HepG2 (cell line): Measurements from ENCODE around the gene HOXD3. TPM values are rescaled to one million over a fixed set of nuclear protein-coding genes. Genes with fewer than 3 reads are reported as not detected.

ENCODE experiments used
- GATAD1 ChIP-seq: IDR thresholded peaks from 2 replicates; pipeline ENCODE4 v1.6.1; 2016; ENCODE audit warnings: missing genetic modification reagents, missing compliant biosample characterization
- IRF2 ChIP-seq: IDR thresholded peaks from 2 replicates; pipeline ENCODE4 v1.6.1; 2018; ENCODE audit warnings: missing genetic modification reagents, missing compliant biosample characterization
- NFATC3 ChIP-seq: sonication (generic); formaldehyde crosslinking; IDR thresholded peaks from 2 replicates; pipeline ENCODE4 v1.5.1; 2020; ENCODE audit warnings: mild to moderate bottlenecking, missing genetic modification reagents
- PPARG ChIP-seq: conservative IDR thresholded peaks from 2 replicates; pipeline ENCODE4 v1.6.1; 2016; ENCODE audit warnings: missing biosample characterization, missing genetic modification reagents
- REPIN1 ChIP-seq: sonication (generic); formaldehyde crosslinking; IDR thresholded peaks from 2 replicates; pipeline ENCODE4 v1.8.0; 2022; ENCODE audit warnings: missing genetic modification reagents, low read depth, mild to moderate bottlenecking, borderline replicate concordance
- RFX1 ChIP-seq: fragments of 450-650 bp; IDR thresholded peaks from 2 replicates; pipeline ENCODE4 v1.6.1; 2017
- SAP130 ChIP-seq: IDR thresholded peaks from 2 replicates; pipeline ENCODE4 v1.6.1; 2016; ENCODE audit warnings: low read depth
- SUZ12 ChIP-seq: fragments of 150-350 bp; IDR thresholded peaks from 2 replicates; pipeline ENCODE4 v1.6.1; 2014; ENCODE audit warnings: low read depth, low read length
- ZFP36L2 ChIP-seq: sonication (generic); formaldehyde crosslinking; IDR thresholded peaks from 2 replicates; pipeline ENCODE4 v1.4.0; 2020; ENCODE audit warnings: missing genetic modification reagents
- ZNF143 ChIP-seq: sonication (generic); formaldehyde crosslinking; IDR thresholded peaks from 2 replicates; pipeline ENCODE4 v1.4.0; 2020; ENCODE audit warnings: missing genetic modification reagents
- ZNF839 ChIP-seq: sonication (generic); formaldehyde crosslinking; IDR thresholded peaks from 2 replicates; pipeline ENCODE4 v1.4.0; 2020; ENCODE audit warnings: missing genetic modification reagents, mild to moderate bottlenecking, borderline replicate concordance
- ZNF891 ChIP-seq: sonication (generic); formaldehyde crosslinking; IDR thresholded peaks from 2 replicates; pipeline ENCODE4 v1.5.0; 2020; ENCODE audit warnings: mild to moderate bottlenecking, missing genetic modification reagents
- polyA plus RNA-seq, 8 experiments: library from polyadenylated mRNA; depleted of rRNA in 3 of 8; stranded (reverse) in 7 of 8; unstranded in 1 of 8; fragments of >200 nt; fragmentation: Illumina TruSeq in 4 of 8; extraction: Trizol in 4 of 8; gene quantifications; 2 replicates each; pipeline versions ENCODE4 v1.2.1 to v1.2.3, GENCODE V29; 2011 to 2016; ENCODE audit warnings: low read depth in 4 of 8, missing spikeins in 1 of 8, mixed read lengths in 1 of 8; ENCODE audit not compliant: insufficient read depth in 1 of 8
- total RNA-seq, 5 experiments: library from RNA; depleted of rRNA; stranded (reverse); fragments of >200 nt; fragmentation: Illumina TruSeq; extraction: Trizol; gene quantifications; 2 replicates each; pipeline ENCODE4 v1.2.3, GENCODE V29; 2016; ENCODE audit warnings: low read depth in 1 of 5
- TF ChIP-seq, protein P1 (sequence below): sonication (generic); formaldehyde crosslinking; IDR thresholded peaks from 2 replicates; pipeline ENCODE4 v1.4.0; 2020; ENCODE audit warnings: missing genetic modification reagents
- TF ChIP-seq, protein P2 (sequence below), 2 experiments: sonication (generic) in 1 of 2; formaldehyde crosslinking in 1 of 2; IDR thresholded peaks; 2 replicates each; pipeline versions ENCODE4 v1.5.1 to v1.6.1; 2011 to 2020; ENCODE audit warnings: borderline replicate concordance in 1 of 2, low read depth in 1 of 2, low read length in 1 of 2, mild to moderate bottlenecking in 1 of 2, missing genetic modification reagents in 1 of 2, moderate library complexity in 1 of 2
- TF ChIP-seq, protein P3 (sequence below): sonication (generic); formaldehyde crosslinking; IDR thresholded peaks from 2 replicates; pipeline ENCODE4 v1.5.0; 2020; ENCODE audit warnings: mild to moderate bottlenecking, missing genetic modification reagents
- TF ChIP-seq, protein P4 (sequence below): sonication (generic); formaldehyde crosslinking; IDR thresholded peaks from 2 replicates; pipeline ENCODE4 v1.4.0; 2020; ENCODE audit warnings: mild to moderate bottlenecking, missing genetic modification reagents, borderline replicate concordance
- TF ChIP-seq, protein P5 (sequence below): IDR thresholded peaks from 2 replicates; pipeline ENCODE4 v1.6.1; 2016; ENCODE audit warnings: low read depth, borderline replicate concordance
- TF ChIP-seq, protein P6 (sequence below): IDR thresholded peaks from 2 replicates; pipeline ENCODE4 v1.6.1; 2016; ENCODE audit warnings: missing compliant biosample characterization, missing genetic modification reagents, borderline replicate concordance

HOXD3 gene
- total and polyA plus RNA-seq, 2 of the 13 experiments (the other 11 are each of a cell fraction or from before 2014, with no cell fraction given), result 0.05 to 0.09 TPM

DNA sequence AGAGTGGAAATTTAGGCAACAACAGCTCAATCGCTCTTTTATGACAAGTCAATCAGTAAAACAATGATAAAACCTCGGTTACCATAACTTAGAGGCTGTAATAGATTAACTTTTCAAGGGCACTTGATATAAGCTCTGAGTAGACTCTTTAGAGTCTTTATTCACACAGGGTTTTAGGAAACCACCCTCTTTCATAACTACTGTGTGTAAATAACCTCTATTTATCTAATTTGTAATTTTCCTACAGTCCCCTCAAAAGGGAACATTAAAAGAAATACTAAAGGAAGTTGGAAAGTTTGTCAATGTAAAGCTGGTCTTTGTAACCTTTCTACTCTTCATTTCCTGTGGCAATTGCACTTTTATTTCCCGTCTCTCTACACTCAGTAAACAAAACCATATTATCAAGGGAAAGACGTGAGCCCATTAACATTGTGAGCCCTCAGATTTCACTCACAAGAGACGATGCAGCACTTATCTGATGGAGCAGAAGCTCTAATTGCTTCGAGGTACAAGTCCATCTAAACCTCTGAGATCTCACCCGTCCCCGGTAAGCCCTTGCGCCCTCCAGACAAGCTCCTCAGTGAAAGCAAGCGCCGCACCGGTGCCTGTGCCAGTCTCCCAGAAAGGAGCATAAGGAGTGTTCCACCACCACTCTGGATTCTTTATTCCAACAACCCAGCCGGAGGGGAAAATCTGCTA lies 30.2 kb downstream of the HOXD3 start (continued):
- TF ChIP-seq ZNF891 (CRISPR knock-in tag), result no peak
- TF ChIP-seq REPIN1 (CRISPR knock-in tag), result peak; percentile 59; the same call in 1 of the 2 replicates
- TF ChIP-seq IRF2, result no peak
- TF ChIP-seq, protein P1, sequence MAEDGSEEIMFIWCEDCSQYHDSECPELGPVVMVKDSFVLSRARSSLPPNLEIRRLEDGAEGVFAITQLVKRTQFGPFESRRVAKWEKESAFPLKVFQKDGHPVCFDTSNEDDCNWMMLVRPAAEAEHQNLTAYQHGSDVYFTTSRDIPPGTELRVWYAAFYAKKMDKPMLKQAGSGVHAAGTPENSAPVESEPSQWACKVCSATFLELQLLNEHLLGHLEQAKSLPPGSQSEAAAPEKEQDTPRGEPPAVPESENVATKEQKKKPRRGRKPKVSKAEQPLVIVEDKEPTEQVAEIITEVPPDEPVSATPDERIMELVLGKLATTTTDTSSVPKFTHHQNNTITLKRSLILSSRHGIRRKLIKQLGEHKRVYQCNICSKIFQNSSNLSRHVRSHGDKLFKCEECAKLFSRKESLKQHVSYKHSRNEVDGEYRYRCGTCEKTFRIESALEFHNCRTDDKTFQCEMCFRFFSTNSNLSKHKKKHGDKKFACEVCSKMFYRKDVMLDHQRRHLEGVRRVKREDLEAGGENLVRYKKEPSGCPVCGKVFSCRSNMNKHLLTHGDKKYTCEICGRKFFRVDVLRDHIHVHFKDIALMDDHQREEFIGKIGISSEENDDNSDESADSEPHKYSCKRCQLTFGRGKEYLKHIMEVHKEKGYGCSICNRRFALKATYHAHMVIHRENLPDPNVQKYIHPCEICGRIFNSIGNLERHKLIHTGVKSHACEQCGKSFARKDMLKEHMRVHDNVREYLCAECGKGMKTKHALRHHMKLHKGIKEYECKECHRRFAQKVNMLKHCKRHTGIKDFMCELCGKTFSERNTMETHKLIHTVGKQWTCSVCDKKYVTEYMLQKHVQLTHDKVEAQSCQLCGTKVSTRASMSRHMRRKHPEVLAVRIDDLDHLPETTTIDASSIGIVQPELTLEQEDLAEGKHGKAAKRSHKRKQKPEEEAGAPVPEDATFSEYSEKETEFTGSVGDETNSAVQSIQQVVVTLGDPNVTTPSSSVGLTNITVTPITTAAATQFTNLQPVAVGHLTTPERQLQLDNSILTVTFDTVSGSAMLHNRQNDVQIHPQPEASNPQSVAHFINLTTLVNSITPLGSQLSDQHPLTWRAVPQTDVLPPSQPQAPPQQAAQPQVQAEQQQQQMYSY (CRISPR knock-in tag), result no peak; the same call in 1 of the 2 replicates
- TF ChIP-seq, protein P2, sequence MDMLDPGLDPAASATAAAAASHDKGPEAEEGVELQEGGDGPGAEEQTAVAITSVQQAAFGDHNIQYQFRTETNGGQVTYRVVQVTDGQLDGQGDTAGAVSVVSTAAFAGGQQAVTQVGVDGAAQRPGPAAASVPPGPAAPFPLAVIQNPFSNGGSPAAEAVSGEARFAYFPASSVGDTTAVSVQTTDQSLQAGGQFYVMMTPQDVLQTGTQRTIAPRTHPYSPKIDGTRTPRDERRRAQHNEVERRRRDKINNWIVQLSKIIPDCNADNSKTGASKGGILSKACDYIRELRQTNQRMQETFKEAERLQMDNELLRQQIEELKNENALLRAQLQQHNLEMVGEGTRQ (IDR thresholded peaks at IDR 0.05; ENCODE audit: low read depth, low read length), result no peak
- TF ChIP-seq, protein P2 (CRISPR knock-in tag; IDR thresholded peaks at IDR 0.05; ENCODE audit: borderline replicate concordance), result no peak
- TF ChIP-seq SUZ12, result no peak
- TF ChIP-seq, protein P3, sequence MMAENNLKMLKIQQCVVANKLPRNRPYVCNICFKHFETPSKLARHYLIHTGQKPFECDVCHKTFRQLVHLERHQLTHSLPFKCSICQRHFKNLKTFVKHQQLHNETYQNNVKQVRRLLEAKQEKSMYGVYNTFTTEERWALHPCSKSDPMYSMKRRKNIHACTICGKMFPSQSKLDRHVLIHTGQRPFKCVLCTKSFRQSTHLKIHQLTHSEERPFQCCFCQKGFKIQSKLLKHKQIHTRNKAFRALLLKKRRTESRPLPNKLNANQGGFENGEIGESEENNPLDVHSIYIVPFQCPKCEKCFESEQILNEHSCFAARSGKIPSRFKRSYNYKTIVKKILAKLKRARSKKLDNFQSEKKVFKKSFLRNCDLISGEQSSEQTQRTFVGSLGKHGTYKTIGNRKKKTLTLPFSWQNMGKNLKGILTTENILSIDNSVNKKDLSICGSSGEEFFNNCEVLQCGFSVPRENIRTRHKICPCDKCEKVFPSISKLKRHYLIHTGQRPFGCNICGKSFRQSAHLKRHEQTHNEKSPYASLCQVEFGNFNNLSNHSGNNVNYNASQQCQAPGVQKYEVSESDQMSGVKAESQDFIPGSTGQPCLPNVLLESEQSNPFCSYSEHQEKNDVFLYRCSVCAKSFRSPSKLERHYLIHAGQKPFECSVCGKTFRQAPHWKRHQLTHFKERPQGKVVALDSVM, result no peak
- TF ChIP-seq NFATC3, result no peak
- TF ChIP-seq, protein P4, sequence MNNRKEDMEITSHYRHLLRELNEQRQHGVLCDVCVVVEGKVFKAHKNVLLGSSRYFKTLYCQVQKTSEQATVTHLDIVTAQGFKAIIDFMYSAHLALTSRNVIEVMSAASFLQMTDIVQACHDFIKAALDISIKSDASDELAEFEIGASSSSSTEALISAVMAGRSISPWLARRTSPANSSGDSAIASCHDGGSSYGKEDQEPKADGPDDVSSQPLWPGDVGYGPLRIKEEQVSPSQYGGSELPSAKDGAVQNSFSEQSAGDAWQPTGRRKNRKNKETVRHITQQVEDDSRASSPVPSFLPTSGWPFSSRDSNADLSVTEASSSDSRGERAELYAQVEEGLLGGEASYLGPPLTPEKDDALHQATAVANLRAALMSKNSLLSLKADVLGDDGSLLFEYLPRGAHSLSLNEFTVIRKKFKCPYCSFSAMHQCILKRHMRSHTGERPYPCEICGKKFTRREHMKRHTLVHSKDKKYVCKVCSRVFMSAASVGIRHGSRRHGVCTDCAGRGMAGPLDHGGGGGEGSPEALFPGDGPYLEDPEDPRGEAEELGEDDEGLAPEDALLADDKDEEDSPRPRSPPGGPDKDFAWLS, result no peak
- TF ChIP-seq PPARG (CRISPR knock-in tag), result peak; percentile 42; the same call in 1 of the 2 replicates
- no peak for TF ChIP-seq RFX1
- peak; percentile 63 for TF ChIP-seq SAP130 (CRISPR knock-in tag)
- TF ChIP-seq ZNF143 (CRISPR knock-in tag), result no peak
- no peak for TF ChIP-seq ZFP36L2
- TF ChIP-seq, protein P5, sequence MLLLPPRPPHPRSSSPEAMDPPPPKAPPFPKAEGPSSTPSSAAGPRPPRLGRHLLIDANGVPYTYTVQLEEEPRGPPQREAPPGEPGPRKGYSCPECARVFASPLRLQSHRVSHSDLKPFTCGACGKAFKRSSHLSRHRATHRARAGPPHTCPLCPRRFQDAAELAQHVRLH (CRISPR knock-in tag), result no peak
- no peak; the same call in 1 of the 2 replicates for TF ChIP-seq GATAD1
- no peak for TF ChIP-seq ZNF839 (CRISPR knock-in tag)
- TF ChIP-seq, protein P6, sequence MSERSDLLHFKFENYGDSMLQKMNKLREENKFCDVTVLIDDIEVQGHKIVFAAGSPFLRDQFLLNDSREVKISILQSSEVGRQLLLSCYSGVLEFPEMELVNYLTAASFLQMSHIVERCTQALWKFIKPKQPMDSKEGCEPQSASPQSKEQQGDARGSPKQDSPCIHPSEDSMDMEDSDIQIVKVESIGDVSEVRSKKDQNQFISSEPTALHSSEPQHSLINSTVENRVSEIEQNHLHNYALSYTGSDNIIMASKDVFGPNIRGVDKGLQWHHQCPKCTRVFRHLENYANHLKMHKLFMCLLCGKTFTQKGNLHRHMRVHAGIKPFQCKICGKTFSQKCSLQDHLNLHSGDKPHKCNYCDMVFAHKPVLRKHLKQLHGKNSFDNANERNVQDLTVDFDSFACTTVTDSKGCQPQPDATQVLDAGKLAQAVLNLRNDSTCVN (CRISPR knock-in tag), result no peak
